AML-193 (cell line): ENCODE data around the gene PDCD7.
"Not testable (repeated sequence)": the region's sequence is repeated elsewhere in the genome, so short reads cannot be mapped to it uniquely, and the experiment has no call there.

Experiments used
- DNase-seq, 2 experiments: peaks; one replicate each; lab custom pipeline; 2025; lab: John Stamatoyannopoulos, UW

Gene PDCD7

GRCh38 chr15:65091946-65092770, 41.5 kb downstream of the PDCD7 start:
- no peak for DNase-seq

DNA sequence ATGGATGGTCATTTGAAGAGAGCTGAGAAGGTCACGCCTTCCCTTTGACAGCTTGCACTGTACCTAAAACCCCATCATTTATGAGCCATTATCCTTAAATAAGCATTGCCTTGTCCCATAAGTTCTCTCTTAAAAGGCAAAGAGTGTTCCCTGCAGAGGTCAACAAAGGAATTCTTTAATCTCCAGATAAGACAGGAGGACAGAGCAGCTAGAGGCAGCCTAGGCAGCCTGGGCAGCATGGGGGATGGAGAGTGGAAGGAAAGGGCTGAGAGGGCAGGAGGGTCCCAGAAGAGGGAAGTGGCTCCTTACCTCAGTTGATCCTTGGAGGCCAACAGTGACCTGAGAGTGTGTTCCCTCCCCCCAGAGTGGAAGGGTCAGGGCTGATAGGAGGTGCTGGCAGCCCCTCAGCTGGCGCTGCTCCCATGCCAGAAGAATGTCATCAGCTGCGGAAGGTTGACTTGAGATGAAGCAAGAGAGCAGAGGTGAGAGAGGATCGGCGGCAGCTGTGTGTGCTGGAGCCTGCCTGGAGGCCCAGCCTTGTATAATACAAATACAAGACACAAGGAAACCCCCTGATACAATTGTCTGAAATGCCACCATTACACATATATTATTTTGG, 44.3 kb downstream of the PDCD7 start:
- DNase-seq: no peak

DNA sequence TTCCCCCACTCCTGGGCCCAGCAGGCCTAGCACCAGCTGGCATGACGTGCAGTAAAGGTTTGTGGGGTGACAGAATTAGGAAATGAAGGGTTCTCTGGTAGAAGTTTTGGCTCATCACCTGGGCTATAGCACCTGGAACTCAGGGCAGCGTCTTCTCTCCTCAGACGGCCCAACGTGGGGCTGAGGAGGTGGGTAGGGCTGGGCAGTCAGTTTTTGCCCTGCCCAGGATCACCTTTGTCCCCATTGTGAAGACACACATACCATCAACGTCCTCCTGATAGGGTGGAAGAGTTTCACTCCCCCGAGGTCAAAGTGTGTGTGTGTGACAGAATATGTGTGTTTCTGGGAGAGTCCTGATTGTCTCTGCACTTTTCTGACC, 45.0 kb downstream of the PDCD7 start:
- no peak for DNase-seq

DNA sequence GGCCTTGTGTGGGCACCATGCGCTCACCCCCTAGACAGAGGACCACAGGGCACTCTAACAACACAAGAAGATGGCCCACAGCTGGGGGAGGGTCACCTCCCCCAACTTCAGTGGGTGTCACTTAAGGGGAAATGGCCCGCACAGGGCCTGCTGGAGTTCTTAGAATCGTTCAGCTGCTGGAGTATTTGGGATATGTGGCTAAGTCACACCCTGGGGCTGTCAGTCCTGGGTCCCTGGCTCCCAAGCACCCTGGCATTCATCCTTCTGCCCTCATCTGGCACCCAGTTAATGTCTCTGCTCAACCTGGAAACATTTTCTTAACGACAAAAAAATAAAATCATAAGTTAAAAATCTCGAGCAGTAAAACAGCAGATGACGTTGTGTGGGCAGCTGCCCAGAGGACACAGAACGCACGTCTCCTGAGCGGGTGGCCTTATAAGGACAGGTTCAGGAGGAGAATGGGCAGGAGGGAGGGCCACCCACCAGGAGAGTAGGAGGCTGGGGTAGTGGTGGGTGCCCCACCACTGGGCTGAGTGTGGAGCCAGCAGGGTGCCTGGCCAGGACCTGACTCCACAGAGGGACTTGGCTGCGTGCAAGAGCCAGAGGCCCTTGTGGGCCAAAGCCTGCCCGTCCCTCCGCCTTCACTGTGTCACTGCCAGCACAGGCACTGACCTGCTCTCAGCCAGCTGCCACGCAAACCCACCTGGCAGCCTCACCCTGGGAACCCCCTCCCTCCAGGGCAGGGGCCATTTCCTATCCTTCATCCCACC, 45.5 kb downstream of the PDCD7 start:
- DNase-seq: no peak

DNA sequence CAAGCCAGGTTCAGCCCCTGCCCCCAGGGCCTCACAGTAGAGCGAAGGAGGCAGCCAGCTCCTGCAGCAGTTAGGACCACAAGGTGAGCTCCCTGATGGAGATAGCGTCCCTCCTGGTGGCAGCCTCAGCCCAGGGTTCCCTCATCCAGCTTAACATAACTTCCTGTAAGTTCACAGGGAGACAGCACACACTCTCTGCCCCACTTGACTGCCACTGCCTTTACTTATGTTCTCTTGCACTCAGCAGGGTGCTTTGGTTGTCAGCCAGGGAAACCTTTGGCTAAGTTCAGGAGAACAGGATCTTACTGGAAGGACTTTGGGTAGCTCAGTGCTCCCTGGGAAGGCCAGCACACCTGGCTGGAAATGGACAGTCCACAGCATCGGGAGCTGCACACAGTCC, 46.2 kb downstream of the PDCD7 start:
- no peak for DNase-seq

GRCh38 chr15:65086680-65087111, 46.9 kb downstream of the PDCD7 start:
- no peak for DNase-seq

- peak in 1 of 2 experiments; percentile 6 for DNase-seq
Observed at GRCh38 chr15:65085990-65086679, 47.5 kb downstream of the PDCD7 start.

DNA sequence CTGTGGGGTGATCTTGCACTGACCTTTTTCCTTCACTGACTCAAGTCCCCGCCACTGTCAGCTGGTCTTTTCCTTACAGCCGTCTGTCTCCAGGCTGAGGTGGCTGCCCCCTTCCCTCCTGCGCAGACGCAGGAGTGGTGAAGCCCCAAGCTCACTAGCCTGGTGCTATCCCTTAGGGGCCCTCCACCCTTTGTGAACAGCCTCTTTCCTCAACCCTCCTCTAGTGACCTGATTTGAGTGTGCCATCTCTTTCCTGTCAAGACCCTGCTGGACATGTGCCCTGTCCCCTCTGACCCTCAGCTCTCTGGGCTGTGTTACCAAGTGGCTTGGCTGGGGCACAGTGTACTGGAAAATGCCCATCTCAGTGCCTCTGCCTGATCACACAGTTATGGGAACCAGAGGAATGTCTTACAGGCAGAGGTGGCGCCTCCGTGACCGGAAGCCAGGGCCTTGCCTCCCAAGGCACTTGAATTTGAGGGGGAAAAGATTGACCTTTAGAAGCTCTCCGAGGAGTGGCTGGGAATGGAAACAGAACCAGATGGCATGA, 48.3 kb downstream of the PDCD7 start:
- no peak for DNase-seq

GRCh38 chr15:65084500-65085206, 49.0 kb downstream of the PDCD7 start:
- no peak for DNase-seq

DNA sequence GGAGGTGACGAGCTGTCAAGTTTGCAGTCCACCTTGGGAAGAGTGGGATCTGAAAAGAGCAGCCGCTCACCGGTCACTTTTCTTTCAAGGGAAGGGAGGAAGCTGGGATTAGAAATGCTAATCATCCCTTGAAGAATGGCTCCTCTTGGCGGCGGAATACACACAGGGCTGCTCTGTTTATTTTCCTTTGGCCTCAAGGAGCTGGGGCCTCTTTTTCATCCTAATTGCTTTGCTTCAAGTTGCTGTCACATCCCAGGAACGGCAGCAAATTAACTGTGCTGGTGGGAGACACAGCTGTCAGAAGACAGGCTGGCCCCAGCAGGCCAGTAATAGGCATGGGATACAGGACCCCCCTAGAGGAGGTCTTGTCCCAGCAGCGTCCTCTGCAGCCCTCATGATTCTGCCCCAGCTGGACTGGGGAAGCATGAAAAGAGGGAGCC, 50.3 kb downstream of the PDCD7 start:
- DNase-seq: no peak

- DNase-seq: no peak
Observed at GRCh38 chr15:65082303-65082953, 51.2 kb downstream of the PDCD7 start.

DNA sequence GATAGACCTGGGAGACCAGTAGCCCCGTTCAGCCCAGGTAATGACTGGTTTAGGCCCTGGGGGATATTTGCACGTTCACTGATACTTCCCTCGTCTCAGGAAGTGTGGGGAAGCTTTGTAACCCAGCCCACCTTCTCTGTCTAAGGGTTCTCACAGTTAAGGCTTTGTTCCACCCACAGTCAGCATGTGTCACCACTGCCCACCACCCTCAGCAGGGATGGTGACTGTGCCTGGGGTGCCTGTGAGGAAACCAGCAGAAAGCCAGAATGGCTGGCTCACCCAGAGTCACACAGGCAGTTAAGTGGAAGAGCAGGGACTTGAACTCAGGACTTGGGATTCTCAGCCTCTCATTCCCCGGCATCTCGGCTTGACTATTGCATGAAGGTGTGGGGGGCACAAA, 51.9 kb downstream of the PDCD7 start:
- DNase-seq: no peak

DNA sequence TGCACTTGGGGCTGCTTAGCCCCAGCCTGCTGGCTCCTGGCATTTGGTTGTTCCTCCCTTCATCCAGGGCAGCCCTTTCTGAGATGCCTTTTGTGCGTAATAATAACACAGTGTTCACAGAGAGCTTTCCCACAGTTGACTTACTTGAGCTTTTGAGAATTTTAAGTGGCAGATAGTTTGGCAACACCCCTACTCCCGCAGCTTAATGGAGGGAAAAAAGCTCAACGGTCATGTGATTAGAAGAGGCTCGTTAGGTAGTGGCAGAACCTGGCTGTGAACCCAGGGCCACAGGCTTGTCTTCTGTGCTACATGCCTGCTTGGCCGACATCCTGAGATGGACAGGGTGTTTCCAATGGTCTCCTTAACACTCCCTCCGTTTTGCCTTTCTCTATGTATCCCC, 52.3 kb downstream of the PDCD7 start:
- no peak for DNase-seq

DNA sequence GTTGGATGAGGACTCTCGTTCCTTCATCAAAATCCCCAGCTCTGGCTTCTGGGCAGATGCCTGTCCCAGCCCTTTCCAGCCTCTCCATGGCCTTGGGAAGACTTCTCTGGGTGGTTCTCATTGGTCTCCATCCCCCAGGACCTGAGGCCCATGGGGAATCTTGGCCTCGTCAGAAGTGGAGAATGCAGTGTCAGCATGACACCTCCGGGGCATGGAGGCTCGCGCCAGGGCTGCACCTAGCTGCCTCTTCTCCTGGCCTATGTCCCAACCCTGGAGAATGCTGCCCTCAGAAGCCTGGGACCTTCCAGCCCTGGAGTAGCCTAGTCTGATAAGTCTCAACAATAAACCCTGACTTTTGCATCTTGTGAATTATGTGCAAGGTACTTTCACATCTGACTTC, 54.0 kb downstream of the PDCD7 start:
- no peak for DNase-seq

GRCh38 chr15:65077981-65078352, 55.6 kb downstream of the PDCD7 start:
- no peak for DNase-seq

DNA sequence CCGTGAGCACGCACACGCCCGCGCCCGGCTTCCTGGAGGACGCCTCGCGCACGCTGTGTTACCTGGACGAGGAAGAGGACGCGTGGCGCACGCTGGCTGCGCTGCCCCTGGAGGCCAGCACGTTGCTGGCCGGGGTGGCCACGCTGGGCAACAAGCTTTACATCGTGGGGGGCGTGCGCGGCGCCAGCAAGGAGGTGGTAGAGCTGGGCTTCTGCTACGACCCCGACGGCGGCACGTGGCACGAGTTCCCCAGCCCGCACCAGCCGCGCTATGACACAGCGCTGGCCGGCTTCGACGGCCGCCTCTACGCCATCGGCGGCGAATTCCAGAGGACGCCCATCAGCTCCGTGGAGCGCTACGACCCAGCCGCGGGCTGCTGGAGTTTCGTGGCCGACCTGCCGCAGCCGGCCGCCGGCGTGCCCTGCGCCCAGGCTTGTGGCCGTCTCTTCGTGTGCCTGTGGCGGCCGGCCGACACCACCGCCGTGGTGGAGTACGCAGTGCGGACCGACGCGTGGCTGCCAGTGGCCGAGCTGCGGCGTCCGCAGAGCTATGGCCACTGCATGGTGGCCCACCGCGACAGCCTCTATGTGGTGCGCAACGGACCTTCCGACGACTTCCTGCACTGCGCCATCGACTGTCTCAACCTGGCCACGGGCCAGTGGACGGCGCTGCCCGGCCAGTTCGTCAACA, 56.2 kb downstream of the PDCD7 start:
- DNase-seq: no peak

DNA sequence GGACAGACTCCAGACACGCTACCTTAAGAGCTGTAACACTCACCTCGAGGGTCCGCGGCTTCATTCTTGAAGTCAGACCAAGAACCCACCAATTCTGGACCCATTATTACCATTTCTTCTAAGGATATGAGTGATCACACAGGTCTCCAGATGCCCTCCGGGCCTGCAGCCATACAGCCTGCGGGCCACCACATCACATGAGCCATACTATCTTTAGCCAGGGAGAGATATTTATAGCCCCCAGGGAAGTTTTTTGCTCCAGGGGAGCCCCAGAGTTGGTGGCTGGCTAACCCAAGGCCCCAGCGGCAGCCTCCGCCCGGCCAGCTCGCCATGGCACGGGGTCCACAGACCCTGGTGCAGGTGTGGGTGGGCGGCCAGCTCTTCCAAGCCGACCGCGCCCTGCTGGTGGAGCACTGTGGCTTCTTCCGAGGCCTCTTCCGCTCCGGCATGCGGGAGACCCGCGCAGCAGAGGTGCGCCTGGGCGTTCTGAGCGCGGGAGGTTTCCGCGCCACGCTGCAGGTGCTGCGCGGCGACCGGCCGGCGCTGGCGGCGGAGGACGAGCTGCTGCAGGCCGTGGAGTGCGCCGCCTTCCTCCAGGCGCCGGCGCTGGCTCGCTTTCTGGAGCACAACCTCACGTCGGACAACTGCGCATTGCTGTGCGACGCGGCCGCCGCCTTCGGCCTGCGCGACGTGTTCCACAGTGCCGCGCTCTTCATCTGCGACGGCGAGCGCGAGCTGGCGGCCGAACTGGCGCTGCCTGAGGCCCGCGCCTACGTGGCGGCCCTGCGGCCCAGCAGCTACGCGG, 56.9 kb downstream of the PDCD7 start, which contains the start of gene KBTBD13:
TSS of gene KBTBD13 (plus strand) at position 261 of the 805 bp plus-strand sequence. CDS start at position 331, 70 bp downstream.
- DNase-seq: no peak

GRCh38 chr15:65075607-65076395, 57.8 kb downstream of the PDCD7 start:
- DNase-seq: not testable (repeated sequence)
